GM23338 (cell line): ENCODE measurements around the gene EDEM2. TPM values are rescaled to one million over a fixed set of nuclear protein-coding genes. Genes with fewer than 3 reads are reported as not detected.

ENCODE experiments used
- ATAC-seq: fragments of 200-7000 bp; cut with Tn5 transposase; 3 replicates; pipeline ENCODE4 v1.9.1; 2020
- DNase-seq: peaks from one replicate; pipeline ENCODE4 v3.0.0-alpha.2; 2015; ENCODE audit warnings: low spot score
- H2AFZ ChIP-seq: fragments of 200-600 bp; sonication (generic); 2 replicates; pipeline ENCODE4 v1.8.0; 2016; ENCODE audit warnings: antibody characterized with exemption, mild to moderate bottlenecking, moderate library complexity
- H3F3A ChIP-seq: fragments of 200-600 bp; sonication (generic); replicated peaks from 2 replicates; pipeline ENCODE4 v1.8.0; 2017; ENCODE audit warnings: antibody characterized with exemption, mixed run types, low read depth
- H3K27ac ChIP-seq: fragments of 200-600 bp; sonication (generic); 2 replicates; pipeline ENCODE4 v1.6.1; 2016; ENCODE audit warnings: low read depth
- H3K27me3 ChIP-seq: fragments of 200-600 bp; sonication (generic); 2 replicates; pipeline ENCODE4 v1.8.0; 2016; ENCODE audit warnings: mild to moderate bottlenecking, mixed run types, moderate library complexity; ENCODE audit not compliant: insufficient read depth
- H3K36me3 ChIP-seq: fragments of 200-600 bp; sonication (generic); 2 replicates; pipeline ENCODE4 v1.8.0; 2016; ENCODE audit warnings: mild to moderate bottlenecking; ENCODE audit not compliant: insufficient read depth
- H3K4me1 ChIP-seq: fragments of 200-600 bp; sonication (generic); 2 replicates; pipeline ENCODE4 v1.8.0; 2016; ENCODE audit warnings: mild to moderate bottlenecking, moderate library complexity; ENCODE audit not compliant: insufficient read depth
- H3K4me2 ChIP-seq: fragments of 200-600 bp; sonication (generic); 2 replicates; pipeline ENCODE4 v1.7.1; 2017; ENCODE audit warnings: mixed run types
- H3K4me3 ChIP-seq: fragments of 200-600 bp; sonication (generic); 2 replicates; pipeline ENCODE4 v1.6.1; 2016; ENCODE audit warnings: mixed run types
- H3K79me2 ChIP-seq: fragments of 200-600 bp; sonication (generic); replicated peaks from 2 replicates; pipeline ENCODE4 v1.8.0; 2017; ENCODE audit warnings: mild to moderate bottlenecking; ENCODE audit not compliant: insufficient read depth
- H3K9me2 ChIP-seq: fragments of 200-600 bp; sonication (generic); 2 replicates; pipeline ENCODE4 v1.8.0; 2017; ENCODE audit not compliant: insufficient read depth
- H4K20me1 ChIP-seq: fragments of 200-600 bp; sonication (generic); replicated peaks from 2 replicates; pipeline ENCODE4 v1.8.0; 2017; ENCODE audit warnings: mild to moderate bottlenecking; ENCODE audit not compliant: insufficient read depth
- H3K27ac Mint-ChIP-seq: 2 replicates; pipeline ENCODE4 v1.8.0; 2020; ENCODE audit warnings: inconsistent platforms, mild to moderate bottlenecking, moderate library complexity, mixed read lengths
- H3K27me3 Mint-ChIP-seq: 3 replicates; pipeline ENCODE4 v1.8.0; 2022; ENCODE audit warnings: low read depth, mild to moderate bottlenecking, moderate library complexity, mixed read lengths, inconsistent platforms; ENCODE audit not compliant: insufficient read depth, poor library complexity
- H3K36me3 Mint-ChIP-seq: 3 replicates; pipeline ENCODE4 v1.8.0; 2021; ENCODE audit warnings: low read depth, mild to moderate bottlenecking, inconsistent platforms, moderate library complexity, mixed read lengths
- H3K4me1 Mint-ChIP-seq: 3 replicates; pipeline ENCODE4 v1.8.0; 2020; ENCODE audit warnings: mild to moderate bottlenecking, inconsistent platforms, mixed read lengths
- H3K4me3 Mint-ChIP-seq: 3 replicates; pipeline ENCODE4 v1.8.0; 2021; ENCODE audit warnings: moderate library complexity, mild to moderate bottlenecking, inconsistent platforms, mixed read lengths
- H3K9me3 Mint-ChIP-seq: 3 replicates; pipeline ENCODE4 v1.8.0; 2020; ENCODE audit warnings: moderate library complexity, mild to moderate bottlenecking, inconsistent platforms, mixed read lengths
- EZH2 ChIP-seq: fragments of 200-600 bp; sonication (generic); IDR thresholded peaks from one replicate; pipeline ENCODE4 v1.8.0; 2017; ENCODE audit warnings: antibody characterized with exemption, mild to moderate bottlenecking, low read depth; ENCODE audit not compliant: unreplicated experiment
- EZH2phosphoT487 ChIP-seq: fragments of 200-600 bp; sonication (generic); IDR thresholded peaks from one replicate; pipeline ENCODE4 v1.8.1; 2018; ENCODE audit warnings: antibody characterized with exemption; ENCODE audit not compliant: unreplicated experiment
- JUNB ChIP-seq: IDR thresholded peaks from one replicate; pipeline ENCODE4 v1.6.1; 2016; ENCODE audit warnings: antibody characterized with exemption; ENCODE audit not compliant: unreplicated experiment
- POLR2AphosphoS5 ChIP-seq: IDR thresholded peaks from 2 replicates; pipeline ENCODE4 v1.6.1; 2016; ENCODE audit warnings: antibody characterized with exemption, low read depth
- REST ChIP-seq: IDR thresholded peaks from one replicate; pipeline ENCODE4 v1.6.1; 2018; ENCODE audit warnings: antibody characterized with exemption; ENCODE audit not compliant: unreplicated experiment
- STAT1 ChIP-seq: IDR thresholded peaks from one replicate; pipeline ENCODE4 v1.6.1; 2016; ENCODE audit warnings: antibody characterized with exemption; ENCODE audit not compliant: unreplicated experiment
- ZNF114 ChIP-seq: fragments of 250-450 bp; sonication (Bioruptor Pico); IDR thresholded peaks from 2 replicates; pipeline ENCODE4 v1.5.0; 2020; ENCODE audit warnings: mild to moderate bottlenecking, moderate library complexity
- ZNF331 ChIP-seq: fragments of 250-450 bp; sonication (Bioruptor Pico); IDR thresholded peaks from 2 replicates; pipeline ENCODE4 v1.5.0; 2020; ENCODE audit warnings: low read depth, mild to moderate bottlenecking, moderate library complexity
- ZNF462 ChIP-seq: fragments of 250-450 bp; sonication (Bioruptor Pico); IDR thresholded peaks from 2 replicates; pipeline ENCODE4 v1.5.0; 2020; ENCODE audit warnings: mild to moderate bottlenecking, moderate library complexity
- polyA plus RNA-seq: library from polyadenylated mRNA; unstranded; fragments of >200 nt; fragmentation: Nextera tagmentation; extraction: Ambion mirVana; gene quantifications from 2 replicates; pipeline ENCODE4 v1.2.1, GENCODE V29; 2016
- total RNA-seq: library from RNA; depleted of rRNA; stranded (reverse); fragments of >200 nt; shearing (Covaris generic); gene quantifications from 2 replicates; pipeline ENCODE4 v1.2.3, GENCODE V29; 2014

The EDEM2 gene
- total and polyA plus RNA-seq, 2 experiments from 2014 or later, result 13.9 to 25.3 TPM

GRCh38 chr20:35166242-35166830 lies 19.2 kb upstream of the EDEM2 start:
- no peaks in the 10 kb centered on the region for H3K36me3 ChIP-seq
- ATAC-seq, result peak; percentile 88
- H3K27ac Mint-ChIP-seq, result peak overlapping the region; percentile 94
- H3F3A ChIP-seq, result no peaks in the 10 kb centered on the region; the same call in 1 of the 2 replicates
- peak overlapping the region; percentile 58; the same call in 1 of the 2 replicates for H3K27ac ChIP-seq
- peaks cover 3% of the 10 kb centered on the region; the same call in 1 of the 3 replicates for H3K9me3 Mint-ChIP-seq
- H3K4me1 Mint-ChIP-seq, result peaks cover 17% of the 10 kb centered on the region
- DNase-seq, result peak; percentile 61
- H3K4me3 ChIP-seq, result peak overlapping the region; percentile 22; the same call in 1 of the 2 replicates
- H2AFZ ChIP-seq, result peak overlapping the region; percentile 74
- no peaks in the 10 kb centered on the region for H3K36me3 Mint-ChIP-seq
- H3K4me1 ChIP-seq, result peaks cover 23% of the 10 kb centered on the region
- peak overlapping the region; percentile 74 for H3K4me2 ChIP-seq
- H4K20me1 ChIP-seq, result no peaks in the 10 kb centered on the region
- TF ChIP-seq ZNF114 (CRISPR knock-in tag), result no peak
- TF ChIP-seq JUNB, result no peak
- no peak for TF ChIP-seq ZNF462 (CRISPR knock-in tag)
- TF ChIP-seq REST, result no peak
- TF ChIP-seq EZH2, result no peak
- TF ChIP-seq EZH2phosphoT487, result no peak
- no peak for TF ChIP-seq STAT1
- no peak for TF ChIP-seq ZNF331 (CRISPR knock-in tag)
- no peak for TF ChIP-seq POLR2AphosphoS5
- no peaks in the 10 kb centered on the region for H3K27me3 Mint-ChIP-seq
- no peaks in the 10 kb centered on the region; the same call in 1 of the 2 replicates for H3K9me2 ChIP-seq
- H3K79me2 ChIP-seq, result no peaks in the 10 kb centered on the region
- peak overlapping the region; percentile 35 for H3K4me3 Mint-ChIP-seq
- no peaks in the 10 kb centered on the region for H3K27me3 ChIP-seq
